Stimulated activated CD8-positive, alpha-beta memory T cell treated with anti-CD3 and anti-CD28 coated beads, Interleukin-4, amount 100 ng/mL, for 24 hours (primary cell): Measurements from ENCODE around the gene PSAP.

Experiments
- DNase-seq: peaks from one replicate; pipeline ENCODE4 v3.0.0-alpha.2; 2020; ENCODE audit warnings: low read depth

PSAP gene

DNA sequence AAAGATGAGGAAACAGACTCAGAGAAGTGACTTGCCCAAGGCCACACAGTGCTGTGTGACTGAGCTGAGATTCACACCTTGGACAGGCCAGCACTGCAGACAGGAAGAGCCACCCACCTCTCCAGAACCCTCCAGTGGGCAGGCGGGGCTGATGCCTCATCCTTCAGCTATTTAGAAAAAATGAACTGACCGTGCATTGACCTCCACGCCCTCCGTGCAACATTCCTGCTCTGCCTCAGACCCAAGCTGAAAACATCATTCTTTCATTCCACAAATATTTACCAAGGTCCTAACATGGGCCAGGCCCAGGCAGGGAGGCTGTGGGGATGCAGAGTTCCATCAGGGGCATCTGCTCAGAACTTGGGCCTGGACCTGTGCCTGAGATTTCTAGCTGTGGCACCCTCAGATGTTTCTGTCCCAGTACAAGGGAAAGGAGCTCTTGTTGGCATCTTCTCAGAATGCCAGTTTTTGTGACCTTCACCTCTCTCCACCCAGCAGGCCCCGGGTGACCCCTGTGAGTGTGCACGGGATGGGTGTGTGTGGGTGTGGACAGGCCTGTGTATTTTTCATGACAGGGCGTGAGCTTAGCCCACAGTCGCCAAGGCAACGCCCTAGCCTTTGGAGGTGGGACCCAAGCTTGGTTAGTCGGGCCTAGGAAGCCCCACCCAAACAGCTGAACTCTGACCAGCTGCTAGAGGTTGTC is 84.2 kb downstream of the PSAP start:
- DNase-seq: no peak
